Gastrocnemius medialis (tissue), 4 donors: ENCODE data around the gene PEAK1.

Source experiments
- POLR2A ChIP-seq, 2 donors: fragments of 450-650 bp; IDR thresholded peaks; one replicate each; pipeline ENCODE4 v1.6.1; 2017; ENCODE audit warnings: antibody characterized with exemption in 2 of 2, mild to moderate bottlenecking in 2 of 2, moderate library complexity in 2 of 2
- TF ChIP-seq, protein P1 (sequence below), 5 experiments: fragments of 450-650 bp in 3 of 5; fragments of 200-600 bp in 2 of 5; sonication (generic) in 2 of 5; IDR thresholded peaks in 4 of 5; conservative IDR thresholded peaks in 1 of 5; 1 replicate in 4 of 5; 2 replicates in 1 of 5; pipeline ENCODE4 v1.5.1; 2016 to 2019; ENCODE audit warnings: antibody characterized with exemption in 5 of 5, mild to moderate bottlenecking in 3 of 5, moderate library complexity in 3 of 5

DNA sequence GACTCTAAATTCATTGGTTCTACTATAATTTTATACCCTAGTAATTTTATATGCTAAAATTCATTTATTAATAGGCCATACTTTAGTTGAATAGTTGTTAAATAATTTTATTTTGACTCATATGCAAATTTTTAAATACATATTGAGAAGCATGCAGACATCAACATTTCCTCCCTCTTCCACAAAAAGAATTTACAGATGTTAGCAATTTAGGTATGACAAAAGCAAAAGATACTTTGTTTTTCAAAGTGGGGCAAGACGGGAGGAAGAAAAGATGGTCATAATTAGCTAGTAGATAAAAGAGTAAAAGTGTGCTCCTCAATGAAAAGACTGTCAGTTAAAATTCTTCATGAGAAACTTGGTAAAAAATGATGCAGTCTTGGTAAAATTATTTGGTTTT is 200.1 kb downstream of the PEAK1 start:
- TF ChIP-seq, protein P1, sequence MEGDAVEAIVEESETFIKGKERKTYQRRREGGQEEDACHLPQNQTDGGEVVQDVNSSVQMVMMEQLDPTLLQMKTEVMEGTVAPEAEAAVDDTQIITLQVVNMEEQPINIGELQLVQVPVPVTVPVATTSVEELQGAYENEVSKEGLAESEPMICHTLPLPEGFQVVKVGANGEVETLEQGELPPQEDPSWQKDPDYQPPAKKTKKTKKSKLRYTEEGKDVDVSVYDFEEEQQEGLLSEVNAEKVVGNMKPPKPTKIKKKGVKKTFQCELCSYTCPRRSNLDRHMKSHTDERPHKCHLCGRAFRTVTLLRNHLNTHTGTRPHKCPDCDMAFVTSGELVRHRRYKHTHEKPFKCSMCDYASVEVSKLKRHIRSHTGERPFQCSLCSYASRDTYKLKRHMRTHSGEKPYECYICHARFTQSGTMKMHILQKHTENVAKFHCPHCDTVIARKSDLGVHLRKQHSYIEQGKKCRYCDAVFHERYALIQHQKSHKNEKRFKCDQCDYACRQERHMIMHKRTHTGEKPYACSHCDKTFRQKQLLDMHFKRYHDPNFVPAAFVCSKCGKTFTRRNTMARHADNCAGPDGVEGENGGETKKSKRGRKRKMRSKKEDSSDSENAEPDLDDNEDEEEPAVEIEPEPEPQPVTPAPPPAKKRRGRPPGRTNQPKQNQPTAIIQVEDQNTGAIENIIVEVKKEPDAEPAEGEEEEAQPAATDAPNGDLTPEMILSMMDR (IDR thresholded peaks at IDR 0.05 in 4 of 5, conservative IDR thresholded peaks at IDR 0.05 in 1 of 5), result no peak
- TF ChIP-seq POLR2A (IDR thresholded peaks at IDR 0.05), result no peak
